ENCODE measurements around the gene MAN1A1.

GRCh38 chr6:119264854-119265397 lies 84.6 kb downstream of the MAN1A1 start:
- TF ChIP-seq, protein P1, sequence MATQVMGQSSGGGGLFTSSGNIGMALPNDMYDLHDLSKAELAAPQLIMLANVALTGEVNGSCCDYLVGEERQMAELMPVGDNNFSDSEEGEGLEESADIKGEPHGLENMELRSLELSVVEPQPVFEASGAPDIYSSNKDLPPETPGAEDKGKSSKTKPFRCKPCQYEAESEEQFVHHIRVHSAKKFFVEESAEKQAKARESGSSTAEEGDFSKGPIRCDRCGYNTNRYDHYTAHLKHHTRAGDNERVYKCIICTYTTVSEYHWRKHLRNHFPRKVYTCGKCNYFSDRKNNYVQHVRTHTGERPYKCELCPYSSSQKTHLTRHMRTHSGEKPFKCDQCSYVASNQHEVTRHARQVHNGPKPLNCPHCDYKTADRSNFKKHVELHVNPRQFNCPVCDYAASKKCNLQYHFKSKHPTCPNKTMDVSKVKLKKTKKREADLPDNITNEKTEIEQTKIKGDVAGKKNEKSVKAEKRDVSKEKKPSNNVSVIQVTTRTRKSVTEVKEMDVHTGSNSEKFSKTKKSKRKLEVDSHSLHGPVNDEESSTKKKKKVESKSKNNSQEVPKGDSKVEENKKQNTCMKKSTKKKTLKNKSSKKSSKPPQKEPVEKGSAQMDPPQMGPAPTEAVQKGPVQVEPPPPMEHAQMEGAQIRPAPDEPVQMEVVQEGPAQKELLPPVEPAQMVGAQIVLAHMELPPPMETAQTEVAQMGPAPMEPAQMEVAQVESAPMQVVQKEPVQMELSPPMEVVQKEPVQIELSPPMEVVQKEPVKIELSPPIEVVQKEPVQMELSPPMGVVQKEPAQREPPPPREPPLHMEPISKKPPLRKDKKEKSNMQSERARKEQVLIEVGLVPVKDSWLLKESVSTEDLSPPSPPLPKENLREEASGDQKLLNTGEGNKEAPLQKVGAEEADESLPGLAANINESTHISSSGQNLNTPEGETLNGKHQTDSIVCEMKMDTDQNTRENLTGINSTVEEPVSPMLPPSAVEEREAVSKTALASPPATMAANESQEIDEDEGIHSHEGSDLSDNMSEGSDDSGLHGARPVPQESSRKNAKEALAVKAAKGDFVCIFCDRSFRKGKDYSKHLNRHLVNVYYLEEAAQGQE (IDR thresholded peaks at IDR 0.05; ENCODE audit: low read depth): no peak
- TF ChIP-seq, protein P2, sequence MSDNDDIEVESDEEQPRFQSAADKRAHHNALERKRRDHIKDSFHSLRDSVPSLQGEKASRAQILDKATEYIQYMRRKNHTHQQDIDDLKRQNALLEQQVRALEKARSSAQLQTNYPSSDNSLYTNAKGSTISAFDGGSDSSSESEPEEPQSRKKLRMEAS (IDR thresholded peaks at IDR 0.05): no peak
- TF ChIP-seq FOXM1 (IDR thresholded peaks at IDR 0.05; ENCODE audit: borderline replicate concordance, low read depth) (no peak), CEBPB (IDR thresholded peaks at IDR 0.05) (no peak), TCF12 (IDR thresholded peaks at IDR 0.05; ENCODE audit: low read depth) (no peak), YY1 (IDR thresholded peaks at IDR 0.05; ENCODE audit: low read depth) (no peak), TAF1 (IDR thresholded peaks at IDR 0.05; ENCODE audit: low read depth) (no peak), EP300 (IDR thresholded peaks at IDR 0.05; ENCODE audit: borderline replicate concordance) (no peak)

All from Ishikawa (cell line).